Neural cell (in vitro differentiated cells): Measurements from ENCODE around the gene LRPPRC.
"Not testable (repeated sequence)": the region's sequence is repeated elsewhere in the genome, so short reads cannot be mapped to it uniquely, and the experiment has no call there.

Experiments used
- EP300 ChIP-seq: fragments of 450-650 bp; conservative IDR thresholded peaks from 2 replicates; pipeline ENCODE4 v1.6.1; 2014; ENCODE audit warnings: antibody characterized with exemption, mild to moderate bottlenecking, moderate library complexity; ENCODE audit not compliant: poor library complexity, severe bottlenecking
- EZH2 ChIP-seq: fragments of 200-600, 300-800 bp; shearing (Covaris generic), sonication (generic); IDR thresholded peaks from 2 replicates; pipeline ENCODE4 v1.6.1; 2014; ENCODE audit warnings: antibody characterized with exemption, low read length, borderline replicate concordance, mild to moderate bottlenecking; ENCODE audit not compliant: insufficient read depth, poor library complexity, severe bottlenecking
- POLR2AphosphoS5 ChIP-seq: IDR thresholded peaks from 2 replicates; pipeline ENCODE4 v1.6.1; 2012
- RAD21 ChIP-seq: fragments of 450-650 bp; conservative IDR thresholded peaks from 2 replicates; pipeline ENCODE4 v1.6.1; 2014; ENCODE audit warnings: antibody characterized with exemption, mild to moderate bottlenecking, moderate library complexity
- TF ChIP-seq, protein P1 (sequence below): fragments of 450-650 bp; IDR thresholded peaks from 2 replicates; pipeline ENCODE4 v1.5.1; 2014; ENCODE audit warnings: antibody characterized with exemption, mild to moderate bottlenecking, moderate library complexity; ENCODE audit not compliant: poor library complexity, severe bottlenecking
- TF ChIP-seq, protein P2 (sequence below): IDR thresholded peaks from 2 replicates; pipeline ENCODE4 v1.6.1; 2012; ENCODE audit warnings: borderline replicate concordance

DNA sequence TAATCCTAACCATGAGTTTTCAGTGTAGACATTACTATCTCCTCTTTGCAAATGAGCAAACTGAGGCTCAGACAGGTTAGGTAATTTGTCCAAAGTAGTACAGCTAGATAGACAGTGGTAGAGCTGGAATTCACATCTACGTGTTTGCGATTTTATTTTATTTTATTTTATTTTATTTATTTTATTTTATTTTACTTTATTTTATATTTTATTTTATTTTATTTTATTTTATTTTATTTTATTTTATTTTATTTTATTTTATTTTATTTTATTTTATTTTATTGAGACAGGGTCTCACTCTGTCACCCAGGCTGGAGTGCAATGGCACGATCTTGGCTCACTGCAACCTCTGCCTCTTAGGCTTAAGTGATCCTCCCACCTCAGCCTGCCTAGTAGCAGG lies 17.4 kb upstream of the LRPPRC start:
- TF ChIP-seq POLR2AphosphoS5, EZH2, RAD21, EP300: not testable (repeated sequence)
- TF ChIP-seq, protein P1, sequence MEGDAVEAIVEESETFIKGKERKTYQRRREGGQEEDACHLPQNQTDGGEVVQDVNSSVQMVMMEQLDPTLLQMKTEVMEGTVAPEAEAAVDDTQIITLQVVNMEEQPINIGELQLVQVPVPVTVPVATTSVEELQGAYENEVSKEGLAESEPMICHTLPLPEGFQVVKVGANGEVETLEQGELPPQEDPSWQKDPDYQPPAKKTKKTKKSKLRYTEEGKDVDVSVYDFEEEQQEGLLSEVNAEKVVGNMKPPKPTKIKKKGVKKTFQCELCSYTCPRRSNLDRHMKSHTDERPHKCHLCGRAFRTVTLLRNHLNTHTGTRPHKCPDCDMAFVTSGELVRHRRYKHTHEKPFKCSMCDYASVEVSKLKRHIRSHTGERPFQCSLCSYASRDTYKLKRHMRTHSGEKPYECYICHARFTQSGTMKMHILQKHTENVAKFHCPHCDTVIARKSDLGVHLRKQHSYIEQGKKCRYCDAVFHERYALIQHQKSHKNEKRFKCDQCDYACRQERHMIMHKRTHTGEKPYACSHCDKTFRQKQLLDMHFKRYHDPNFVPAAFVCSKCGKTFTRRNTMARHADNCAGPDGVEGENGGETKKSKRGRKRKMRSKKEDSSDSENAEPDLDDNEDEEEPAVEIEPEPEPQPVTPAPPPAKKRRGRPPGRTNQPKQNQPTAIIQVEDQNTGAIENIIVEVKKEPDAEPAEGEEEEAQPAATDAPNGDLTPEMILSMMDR, result not testable (repeated sequence)
- TF ChIP-seq, protein P2, sequence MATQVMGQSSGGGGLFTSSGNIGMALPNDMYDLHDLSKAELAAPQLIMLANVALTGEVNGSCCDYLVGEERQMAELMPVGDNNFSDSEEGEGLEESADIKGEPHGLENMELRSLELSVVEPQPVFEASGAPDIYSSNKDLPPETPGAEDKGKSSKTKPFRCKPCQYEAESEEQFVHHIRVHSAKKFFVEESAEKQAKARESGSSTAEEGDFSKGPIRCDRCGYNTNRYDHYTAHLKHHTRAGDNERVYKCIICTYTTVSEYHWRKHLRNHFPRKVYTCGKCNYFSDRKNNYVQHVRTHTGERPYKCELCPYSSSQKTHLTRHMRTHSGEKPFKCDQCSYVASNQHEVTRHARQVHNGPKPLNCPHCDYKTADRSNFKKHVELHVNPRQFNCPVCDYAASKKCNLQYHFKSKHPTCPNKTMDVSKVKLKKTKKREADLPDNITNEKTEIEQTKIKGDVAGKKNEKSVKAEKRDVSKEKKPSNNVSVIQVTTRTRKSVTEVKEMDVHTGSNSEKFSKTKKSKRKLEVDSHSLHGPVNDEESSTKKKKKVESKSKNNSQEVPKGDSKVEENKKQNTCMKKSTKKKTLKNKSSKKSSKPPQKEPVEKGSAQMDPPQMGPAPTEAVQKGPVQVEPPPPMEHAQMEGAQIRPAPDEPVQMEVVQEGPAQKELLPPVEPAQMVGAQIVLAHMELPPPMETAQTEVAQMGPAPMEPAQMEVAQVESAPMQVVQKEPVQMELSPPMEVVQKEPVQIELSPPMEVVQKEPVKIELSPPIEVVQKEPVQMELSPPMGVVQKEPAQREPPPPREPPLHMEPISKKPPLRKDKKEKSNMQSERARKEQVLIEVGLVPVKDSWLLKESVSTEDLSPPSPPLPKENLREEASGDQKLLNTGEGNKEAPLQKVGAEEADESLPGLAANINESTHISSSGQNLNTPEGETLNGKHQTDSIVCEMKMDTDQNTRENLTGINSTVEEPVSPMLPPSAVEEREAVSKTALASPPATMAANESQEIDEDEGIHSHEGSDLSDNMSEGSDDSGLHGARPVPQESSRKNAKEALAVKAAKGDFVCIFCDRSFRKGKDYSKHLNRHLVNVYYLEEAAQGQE, result not testable (repeated sequence)
